ENCODE measurements around the gene RPS14.

RPS14 gene

GRCh38 chr5:150399524-150400211, 49.9 kb downstream of the RPS14 start:
- DNase-seq (ENCODE audit: low spot score): no peak

GRCh38 chr5:150398722-150399523, 50.6 kb downstream of the RPS14 start:
- no peak for DNase-seq (ENCODE audit: low spot score)

GRCh38 chr5:150397782-150398721, 51.5 kb downstream of the RPS14 start:
- no peak for DNase-seq (ENCODE audit: low spot score)

GRCh38 chr5:150397146-150397781, 52.3 kb downstream of the RPS14 start:
- no peak for DNase-seq (ENCODE audit: low spot score)

GRCh38 chr5:150396267-150396666, 53.3 kb downstream of the RPS14 start:
- DNase-seq (ENCODE audit: low spot score): no peak

- DNase-seq (ENCODE audit: low spot score): no peak
Observed at GRCh38 chr5:150395688-150395975, 53.9 kb downstream of the RPS14 start.

- DNase-seq (ENCODE audit: low spot score): no peak
Observed at GRCh38 chr5:150394912-150395687, 54.4 kb downstream of the RPS14 start.

GRCh38 chr5:150394131-150394530, 55.4 kb downstream of the RPS14 start:
- peak; percentile 45 for DNase-seq (ENCODE audit: low spot score)

- DNase-seq (ENCODE audit: low spot score): no peak
Observed at GRCh38 chr5:150393096-150393645, 56.4 kb downstream of the RPS14 start.

GRCh38 chr5:150392680-150393079, 56.9 kb downstream of the RPS14 start:
- DNase-seq (ENCODE audit: low spot score): no peak
